Choroid plexus epithelial cell (primary cell): ENCODE measurements around the gene CCDC116.
A peak's percentile ranks its signal among the peaks of the same experiment; 100 is the strongest.

ENCODE experiments used
- DNase-seq: peaks from one replicate; pipeline ENCODE4 v3.0.0-alpha.2; 2010; ENCODE audit warnings: low read depth
- H3K4me3 ChIP-seq: 2 replicates; pipeline ENCODE4 v1.5.1; 2011; ENCODE audit warnings: low read depth, mild to moderate bottlenecking, control low read depth, low read length, moderate library complexity
- TF ChIP-seq, protein P1 (sequence below): conservative IDR thresholded peaks from 2 replicates; pipeline ENCODE4 v1.5.1; 2011; ENCODE audit warnings: low read depth, mild to moderate bottlenecking, control low read depth, inconsistent platforms, low read length, moderate library complexity

Gene CCDC116

DNA sequence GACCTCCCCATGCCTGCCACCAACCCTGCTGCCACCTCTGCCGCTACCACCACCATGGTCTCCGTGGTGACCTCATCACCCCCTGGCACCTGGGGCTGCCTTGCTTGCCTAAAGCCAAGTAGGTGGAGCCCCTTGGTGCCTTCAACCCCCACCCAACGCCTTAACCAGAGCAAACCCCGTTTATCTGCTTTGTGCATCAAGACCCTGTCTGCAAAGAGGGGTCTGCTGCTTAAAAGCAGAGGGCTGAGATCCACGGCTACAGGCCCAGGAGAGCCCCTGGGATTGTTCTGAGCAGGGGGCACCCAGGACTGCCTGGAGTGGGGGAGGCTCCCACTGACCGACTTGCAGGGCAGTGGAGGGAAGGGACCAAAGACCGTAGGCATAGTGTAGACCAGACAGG is 28.3 kb downstream of the CCDC116 start:
- TF ChIP-seq, protein P1, sequence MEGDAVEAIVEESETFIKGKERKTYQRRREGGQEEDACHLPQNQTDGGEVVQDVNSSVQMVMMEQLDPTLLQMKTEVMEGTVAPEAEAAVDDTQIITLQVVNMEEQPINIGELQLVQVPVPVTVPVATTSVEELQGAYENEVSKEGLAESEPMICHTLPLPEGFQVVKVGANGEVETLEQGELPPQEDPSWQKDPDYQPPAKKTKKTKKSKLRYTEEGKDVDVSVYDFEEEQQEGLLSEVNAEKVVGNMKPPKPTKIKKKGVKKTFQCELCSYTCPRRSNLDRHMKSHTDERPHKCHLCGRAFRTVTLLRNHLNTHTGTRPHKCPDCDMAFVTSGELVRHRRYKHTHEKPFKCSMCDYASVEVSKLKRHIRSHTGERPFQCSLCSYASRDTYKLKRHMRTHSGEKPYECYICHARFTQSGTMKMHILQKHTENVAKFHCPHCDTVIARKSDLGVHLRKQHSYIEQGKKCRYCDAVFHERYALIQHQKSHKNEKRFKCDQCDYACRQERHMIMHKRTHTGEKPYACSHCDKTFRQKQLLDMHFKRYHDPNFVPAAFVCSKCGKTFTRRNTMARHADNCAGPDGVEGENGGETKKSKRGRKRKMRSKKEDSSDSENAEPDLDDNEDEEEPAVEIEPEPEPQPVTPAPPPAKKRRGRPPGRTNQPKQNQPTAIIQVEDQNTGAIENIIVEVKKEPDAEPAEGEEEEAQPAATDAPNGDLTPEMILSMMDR: no peak
- H3K4me3 ChIP-seq: no peak overlapping the region

DNA sequence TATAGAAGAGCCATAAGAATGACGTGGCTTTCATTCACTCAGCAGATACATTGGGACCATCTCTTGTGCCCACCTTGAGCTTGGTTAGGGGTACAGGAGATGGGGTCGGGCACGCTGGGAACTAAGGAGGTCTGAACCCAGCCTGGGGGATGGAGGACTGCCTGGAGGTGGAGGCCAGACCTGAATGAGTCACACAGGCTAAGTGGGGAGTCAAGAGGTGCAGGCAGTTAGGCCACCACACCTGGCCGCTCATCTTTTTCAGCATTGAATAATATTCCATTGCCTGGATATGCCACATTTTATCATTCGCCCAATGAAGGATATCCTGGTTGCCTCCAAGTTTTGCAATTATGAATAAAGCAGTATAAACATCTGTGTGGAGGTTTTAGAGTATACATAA is 29.4 kb downstream of the CCDC116 start:
- no peak for DNase-seq
- no peak overlapping the region for H3K4me3 ChIP-seq
- TF ChIP-seq, protein P1: no peak

More for the DNA sequence above, 28.3 kb downstream of the CCDC116 start:
- DNase-seq: no peak

DNA sequence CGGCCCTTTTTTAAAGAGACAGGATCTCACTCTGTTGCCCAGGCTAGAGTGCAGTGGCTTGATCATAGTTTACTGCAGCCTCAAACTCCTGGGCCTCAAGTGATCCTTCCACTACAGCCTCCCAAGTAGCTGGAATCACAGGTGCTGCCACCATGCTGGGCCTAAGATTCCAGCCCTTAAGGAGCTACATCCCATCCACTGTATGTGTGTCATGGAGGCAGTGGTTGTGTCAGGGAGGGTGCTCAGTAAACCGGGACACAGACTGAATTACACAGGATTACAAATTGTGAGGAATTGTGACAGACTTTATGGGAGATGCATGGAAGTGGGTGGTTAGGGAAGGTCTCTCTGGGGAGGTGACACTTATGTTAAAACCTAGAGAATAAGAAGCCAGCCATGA is 31.2 kb downstream of the CCDC116 start:
- DNase-seq: no peak
- TF ChIP-seq, protein P1: no peak
- no peak overlapping the region for H3K4me3 ChIP-seq

DNA sequence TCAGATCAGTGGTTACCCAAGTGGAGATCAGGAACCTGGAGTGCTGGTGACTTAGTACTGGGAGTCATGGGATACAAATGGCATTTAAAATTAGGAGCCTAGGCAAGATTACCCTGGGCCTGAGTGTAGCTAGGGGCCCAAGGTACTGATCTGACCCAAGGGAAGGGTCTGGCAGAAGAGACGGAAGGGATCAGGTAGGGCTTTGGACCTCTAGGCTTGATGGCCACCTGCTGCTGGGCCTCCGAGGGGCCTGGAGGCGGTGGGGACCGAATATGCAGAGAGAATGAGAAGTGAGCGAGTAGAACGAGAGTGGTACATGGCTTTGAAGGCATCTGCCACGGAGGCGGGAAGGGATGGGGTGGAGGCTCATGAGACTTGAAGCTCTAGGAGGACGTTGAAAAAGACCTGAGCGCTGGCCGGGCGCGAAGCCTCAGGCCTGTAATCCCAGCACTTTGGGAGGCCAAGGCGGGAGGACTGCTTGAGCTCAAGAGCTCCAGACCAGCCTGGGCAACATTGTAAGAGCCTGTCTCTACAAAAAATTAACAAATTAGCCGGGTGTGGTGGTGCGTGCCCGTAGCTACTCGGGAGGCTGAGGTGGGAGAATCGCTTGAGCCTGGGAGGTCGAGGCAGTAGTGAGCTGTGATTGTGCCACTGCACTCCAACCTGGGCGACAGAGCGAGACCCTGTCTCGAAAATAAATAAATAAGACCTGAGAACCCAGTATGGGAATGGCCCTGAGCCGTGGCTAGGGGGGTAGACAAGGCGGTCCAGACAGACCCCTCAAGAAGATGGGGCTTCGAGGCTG is 32.7 kb downstream of the CCDC116 start:
- no peak for DNase-seq
- TF ChIP-seq, protein P1: no peak
- H3K4me3 ChIP-seq: peak overlapping the region; percentile 94

DNA sequence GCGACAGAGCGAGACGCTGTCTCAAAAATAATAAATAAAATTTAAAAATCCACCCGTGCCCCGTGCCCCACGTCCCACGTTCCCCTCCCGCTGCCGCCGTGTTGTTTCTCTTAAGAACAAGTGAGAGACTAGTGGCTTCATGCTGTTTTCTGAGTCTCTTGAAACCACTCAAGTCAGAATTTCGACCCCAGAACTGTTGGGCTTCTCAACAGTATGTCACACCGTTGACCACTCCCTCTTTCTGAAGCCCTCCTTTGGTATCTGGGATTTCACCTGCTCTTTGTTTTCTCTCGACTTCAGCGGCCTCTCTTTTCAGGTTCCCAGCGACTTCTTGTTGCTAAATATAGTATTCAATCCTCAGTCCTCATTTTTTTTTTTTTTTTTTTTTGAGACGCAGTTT is 34.2 kb downstream of the CCDC116 start:
- DNase-seq: no peak
- peak overlapping the region; percentile 94 for H3K4me3 ChIP-seq
- TF ChIP-seq, protein P1: no peak

DNA sequence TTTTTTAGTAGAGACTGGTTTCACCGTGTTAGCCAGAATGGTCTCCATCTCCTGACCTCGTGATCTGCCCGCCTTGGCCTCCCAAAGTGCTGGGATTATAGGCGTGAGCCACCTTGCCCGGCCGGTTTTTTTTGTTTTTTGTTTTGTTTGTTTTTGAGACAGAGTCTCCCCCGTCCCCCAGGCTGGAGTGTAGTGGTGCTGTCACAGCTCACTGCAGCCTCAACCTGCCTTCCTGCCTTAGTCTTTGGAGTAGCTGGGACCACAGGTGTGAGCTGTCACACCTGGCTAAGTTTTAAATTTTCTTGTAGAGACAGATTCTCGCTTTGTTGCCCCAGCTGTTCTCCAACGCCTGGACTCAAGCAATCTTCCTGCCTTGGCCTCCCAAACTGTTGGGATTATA is 36.5 kb downstream of the CCDC116 start:
- TF ChIP-seq, protein P1: no peak
- no peak for DNase-seq
- H3K4me3 ChIP-seq: no peak overlapping the region

DNA sequence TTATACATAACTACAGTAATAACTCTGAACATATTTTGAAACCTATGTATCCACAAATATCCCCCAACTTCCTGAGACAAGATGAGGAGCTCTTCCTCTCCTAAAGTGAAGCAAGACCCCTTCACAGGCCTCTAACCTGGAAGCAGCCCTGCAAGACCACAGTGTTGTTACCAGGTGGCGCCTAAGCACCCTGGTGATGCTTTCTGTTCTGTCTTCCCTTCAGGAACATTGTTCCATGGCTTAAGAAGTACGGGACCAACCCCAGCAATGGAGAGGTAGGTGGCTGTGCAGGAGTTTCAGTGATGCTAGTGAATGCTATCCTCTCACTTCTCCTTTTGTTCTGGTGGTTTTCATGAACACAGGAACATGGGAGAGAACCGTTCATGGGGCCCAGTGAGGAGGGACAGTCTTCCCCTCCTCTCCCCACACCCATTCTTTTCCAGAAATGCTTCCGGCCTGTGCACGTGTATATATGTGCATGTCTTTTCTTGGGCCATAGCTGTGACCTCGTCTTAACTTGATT is 39.6 kb downstream of the CCDC116 start:
- no peak overlapping the region for H3K4me3 ChIP-seq
- no peak for DNase-seq
- TF ChIP-seq, protein P1: no peak
